Nephron (organoid): Measurements from ENCODE around the gene REL.

Source experiments
- H3K27ac Mint-ChIP-seq, 3 experiments: 2 replicates each; pipeline ENCODE4 v1.8.0; 2020; ENCODE audit warnings: mixed read lengths in 3 of 3, mild to moderate bottlenecking in 2 of 3, moderate library complexity in 1 of 3
- H3K27me3 Mint-ChIP-seq: 2 replicates; pipeline ENCODE4 v1.8.0; 2021; ENCODE audit warnings: low read depth, mild to moderate bottlenecking, moderate library complexity, mixed read lengths
- H3K36me3 Mint-ChIP-seq: 2 replicates; pipeline ENCODE4 v1.8.0; 2020; ENCODE audit warnings: low read depth, mixed read lengths
- H3K4me1 Mint-ChIP-seq: 2 replicates; pipeline ENCODE4 v1.8.0; 2020; ENCODE audit warnings: mixed read lengths
- H3K4me3 Mint-ChIP-seq, 3 experiments: 2 replicates each; pipeline ENCODE4 v1.8.0; 2020; ENCODE audit warnings: mild to moderate bottlenecking in 3 of 3, mixed read lengths in 3 of 3, moderate library complexity in 2 of 3
- H3K9me3 Mint-ChIP-seq: 2 replicates; pipeline ENCODE4 v1.8.0; 2020; ENCODE audit warnings: mixed read lengths
- TF ChIP-seq, protein P1 (sequence below), 3 experiments: fragments of 200-600 bp; sonication (generic); IDR thresholded peaks; one replicate each; pipeline ENCODE4 v1.5.0; 2021; ENCODE audit warnings: antibody characterized with exemption in 3 of 3; ENCODE audit not compliant: unreplicated experiment in 3 of 3

REL gene

GRCh38 chr2:60872510-60872928, 8.9 kb upstream of the REL start:
- H3K9me3 Mint-ChIP-seq = no peaks in the 10 kb centered on the region
- no peaks in the 10 kb centered on the region for H3K4me1 Mint-ChIP-seq
- TF ChIP-seq, protein P1, sequence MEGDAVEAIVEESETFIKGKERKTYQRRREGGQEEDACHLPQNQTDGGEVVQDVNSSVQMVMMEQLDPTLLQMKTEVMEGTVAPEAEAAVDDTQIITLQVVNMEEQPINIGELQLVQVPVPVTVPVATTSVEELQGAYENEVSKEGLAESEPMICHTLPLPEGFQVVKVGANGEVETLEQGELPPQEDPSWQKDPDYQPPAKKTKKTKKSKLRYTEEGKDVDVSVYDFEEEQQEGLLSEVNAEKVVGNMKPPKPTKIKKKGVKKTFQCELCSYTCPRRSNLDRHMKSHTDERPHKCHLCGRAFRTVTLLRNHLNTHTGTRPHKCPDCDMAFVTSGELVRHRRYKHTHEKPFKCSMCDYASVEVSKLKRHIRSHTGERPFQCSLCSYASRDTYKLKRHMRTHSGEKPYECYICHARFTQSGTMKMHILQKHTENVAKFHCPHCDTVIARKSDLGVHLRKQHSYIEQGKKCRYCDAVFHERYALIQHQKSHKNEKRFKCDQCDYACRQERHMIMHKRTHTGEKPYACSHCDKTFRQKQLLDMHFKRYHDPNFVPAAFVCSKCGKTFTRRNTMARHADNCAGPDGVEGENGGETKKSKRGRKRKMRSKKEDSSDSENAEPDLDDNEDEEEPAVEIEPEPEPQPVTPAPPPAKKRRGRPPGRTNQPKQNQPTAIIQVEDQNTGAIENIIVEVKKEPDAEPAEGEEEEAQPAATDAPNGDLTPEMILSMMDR (IDR thresholded peaks at IDR 0.05; ENCODE audit: unreplicated experiment in 3 of 3) = no peak

DNA sequence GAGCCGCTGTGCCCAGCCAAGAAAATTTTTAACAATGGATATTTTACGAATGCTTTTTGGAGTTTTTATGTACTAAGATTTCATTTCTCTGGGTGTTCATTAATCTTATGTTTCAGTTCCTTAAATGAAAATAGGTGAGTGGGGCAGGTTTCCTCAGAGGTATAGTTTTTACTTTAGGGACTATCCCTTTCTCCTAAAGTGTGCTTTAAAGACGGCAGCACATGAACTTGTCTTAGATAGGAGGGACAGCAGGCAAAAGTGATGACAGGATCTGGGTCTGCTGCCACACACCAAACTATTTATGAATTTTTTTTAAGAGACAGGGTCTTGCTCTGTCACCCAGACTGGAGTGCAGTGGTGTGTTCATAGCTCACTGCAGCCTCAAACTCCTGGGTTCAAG, 8.0 kb upstream of the REL start:
- no peaks in the 10 kb centered on the region for H3K9me3 Mint-ChIP-seq
- TF ChIP-seq, protein P1 (IDR thresholded peaks at IDR 0.05; ENCODE audit: unreplicated experiment in 3 of 3) = no peak
- H3K27ac Mint-ChIP-seq = no peak overlapping the region
- H3K36me3 Mint-ChIP-seq = no peaks in the 10 kb centered on the region
- H3K27me3 Mint-ChIP-seq = no peaks in the 10 kb centered on the region
- no peaks in the 10 kb centered on the region for H3K4me1 Mint-ChIP-seq
- H3K4me3 Mint-ChIP-seq = no peak overlapping the region

More at GRCh38 chr2:60872510-60872928, 8.9 kb upstream of the REL start:
- Mint-ChIP-seq H3K4me3 (no peak overlapping the region), H3K27me3 (no peaks in the 10 kb centered on the region), H3K36me3 (no peaks in the 10 kb centered on the region), H3K27ac (no peak overlapping the region)

GRCh38 chr2:60875520-60875919, 5.9 kb upstream of the REL start:
- Mint-ChIP-seq H3K36me3 (no peaks in the 10 kb centered on the region), H3K27me3 (no peaks in the 10 kb centered on the region), H3K4me3 (no peak overlapping the region), H3K4me1 (no peaks in the 10 kb centered on the region), H3K27ac (no peak overlapping the region), H3K9me3 (no peaks in the 10 kb centered on the region)
- TF ChIP-seq, protein P1 (IDR thresholded peaks at IDR 0.05; ENCODE audit: unreplicated experiment in 3 of 3) = no peak

DNA sequence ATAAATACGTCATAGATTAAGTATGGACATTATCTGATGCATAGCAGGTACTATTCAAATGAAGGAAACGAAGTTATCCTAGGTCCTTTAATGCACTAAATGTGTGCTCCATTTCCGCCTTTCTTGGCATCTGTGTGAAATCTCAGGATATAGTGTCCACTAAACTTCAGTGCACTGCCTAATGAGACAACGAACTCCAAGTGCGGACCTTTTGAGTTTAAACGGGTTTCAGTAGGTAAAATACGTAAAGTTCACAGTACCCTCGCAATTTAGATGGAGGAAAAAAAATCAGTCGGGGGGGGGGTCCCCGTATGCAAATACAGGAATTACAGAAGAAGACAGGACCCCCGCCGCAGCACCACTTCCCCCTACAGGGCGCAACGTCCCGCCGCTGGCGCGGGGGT, 729 bp upstream of the REL start:
- H3K4me3 Mint-ChIP-seq = peak overlapping the region; percentile 94 to 98 (median 96)
- H3K9me3 Mint-ChIP-seq = no peaks in the 10 kb centered on the region

DNA sequence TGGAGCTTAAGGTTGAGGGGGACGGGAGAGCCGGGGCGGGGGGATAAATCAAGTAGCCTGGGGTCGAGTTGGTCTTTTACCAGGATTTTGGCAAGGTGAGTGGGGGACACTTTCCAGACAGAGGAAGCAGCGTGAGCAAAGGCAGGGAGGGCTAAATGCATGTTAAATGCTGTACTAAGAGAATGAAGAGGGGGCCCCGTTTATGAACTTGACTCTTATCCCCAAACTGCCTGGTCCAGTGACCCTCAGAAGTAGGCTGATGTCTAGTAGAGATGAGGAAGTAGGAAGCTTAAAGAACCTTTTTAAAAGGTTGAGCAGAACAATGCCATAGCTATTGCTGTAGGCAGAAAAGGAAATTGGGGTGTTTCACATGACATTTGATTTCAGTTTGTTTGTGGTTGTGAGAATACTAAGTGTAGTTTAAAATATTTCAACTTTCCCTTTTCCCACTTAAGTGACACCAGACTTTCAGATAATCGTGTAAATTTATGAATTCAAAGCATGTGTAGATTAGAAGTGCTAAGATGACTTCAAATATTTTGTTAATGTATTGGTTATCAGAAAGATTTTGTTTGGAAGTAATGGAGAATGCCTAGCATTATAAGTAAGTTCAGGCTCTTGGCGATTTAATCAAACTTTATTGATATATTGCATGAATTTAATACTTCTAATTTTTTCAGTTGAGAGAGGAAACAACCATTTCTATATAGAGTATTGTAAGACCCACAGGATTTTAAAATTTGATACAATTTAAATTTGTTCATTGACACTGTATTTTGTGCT, 1.8 kb downstream of the REL start:
- H3K4me1 Mint-ChIP-seq = peaks cover 24% of the 10 kb centered on the region
- peak overlapping the region; percentile 56 to 98 (median 94) for H3K27ac Mint-ChIP-seq
- H3K4me3 Mint-ChIP-seq = peak overlapping the region; percentile 94 to 98 (median 96)
- no peaks in the 10 kb centered on the region for H3K27me3 Mint-ChIP-seq
- H3K9me3 Mint-ChIP-seq = no peaks in the 10 kb centered on the region
- TF ChIP-seq, protein P1 (IDR thresholded peaks at IDR 0.05; ENCODE audit: unreplicated experiment in 3 of 3) = no peak
- no peaks in the 10 kb centered on the region for H3K36me3 Mint-ChIP-seq

More for the DNA sequence above, 729 bp upstream of the REL start:
- Mint-ChIP-seq H3K4me1 (peaks cover 19% of the 10 kb centered on the region), H3K27me3 (no peaks in the 10 kb centered on the region), H3K27ac (peak overlapping the region; percentile 96 to 99 (median 98)), H3K36me3 (no peaks in the 10 kb centered on the region)
- TF ChIP-seq, protein P1 (IDR thresholded peaks at IDR 0.05; ENCODE audit: unreplicated experiment in 3 of 3) = peak in 2 of 3 experiments; percentile 8 to 13

DNA sequence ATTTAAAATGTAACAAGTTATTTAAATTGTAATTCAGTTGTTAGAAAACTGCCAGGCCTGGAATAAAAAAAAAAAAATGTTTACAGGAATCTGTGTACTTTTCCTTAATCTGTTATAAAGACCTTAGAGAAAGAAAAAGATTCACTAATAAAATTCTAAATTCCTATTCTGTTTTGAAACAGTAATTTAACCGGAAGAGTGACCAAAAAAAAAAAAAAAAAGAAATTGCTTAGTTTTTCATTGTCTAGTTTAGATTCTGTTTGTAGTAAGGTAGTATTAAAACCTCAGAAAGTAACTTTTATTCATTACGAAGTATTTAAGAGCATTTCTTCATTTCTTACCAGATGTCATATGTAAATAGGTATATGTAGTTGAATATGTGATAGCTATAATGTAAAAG, 2.5 kb downstream of the REL start:
- Mint-ChIP-seq H3K9me3 (no peaks in the 10 kb centered on the region), H3K27me3 (no peaks in the 10 kb centered on the region), H3K4me3 (peak overlapping the region; percentile 23 to 98 (median 94)), H3K27ac (peak overlapping the region in 1 of 3 experiments; percentile 56), H3K36me3 (no peaks in the 10 kb centered on the region), H3K4me1 (peaks cover 24% of the 10 kb centered on the region)
- TF ChIP-seq, protein P1 (IDR thresholded peaks at IDR 0.05; ENCODE audit: unreplicated experiment in 3 of 3) = no peak
